K562 (cell line): ENCODE data around the gene FBN3. TPM values are rescaled to one million over a fixed set of nuclear protein-coding genes. Genes with fewer than 3 reads are reported as not detected.

Experiments
- ATAC-seq: fragments of 200-7000 bp; cut with Tn5 transposase; 3 replicates; pipeline ENCODE4 v1.9.1; 2020; ENCODE audit warnings: moderate library complexity
- BruUV-seq: library from RNA; stranded (reverse); fragments of 400-500 nt; replicated peaks from 2 replicates; lab custom pipeline; 2021; lab: Mats Ljungman, UMichigan
- CTCF ChIA-PET: fragments of 300-600 bp; formaldehyde crosslinking; extraction: SDS; loops from one replicate; lab custom pipeline; 2021; ENCODE audit warnings: low intra/inter-chr PET ratio; lab: Yijun Ruan, JAX
- POLR2A ChIA-PET: fragments of 300-600, 350-650 bp; sonication (Branson Sonifier 250); formaldehyde crosslinking; extraction: SDS; loops from one replicate; lab custom pipeline; 2021; ENCODE audit warnings: antibody characterized with exemption, inconsistent platforms; lab: Yijun Ruan, JAX
- DNase-seq, 4 experiments: peaks; one replicate each; pipeline versions ENCODE4 v3.0.0 to v3.0.0-alpha.2; 2011 to 2018; ENCODE audit warnings: low spot score in 3 of 4, mixed read lengths in 3 of 4; ENCODE audit errors: extremely low read depth in 1 of 4
- FAIRE-seq: peaks from 2 replicates; lab custom pipeline; 2011; peaks lifted over from hg19 to GRCh38; lab: Jason Lieb, UNC
- H2AFZ ChIP-seq: 2 replicates; pipeline ENCODE4 v1.6.0; 2011; ENCODE audit warnings: low read depth, low read length, control low read depth, inconsistent platforms
- H3K27ac ChIP-seq: fragments of 200-600 bp; 3 replicates; pipeline ENCODE4 v1.8.0; 2011; ENCODE audit warnings: low read depth, mild to moderate bottlenecking, control low read depth, inconsistent platforms, low read length, moderate library complexity, mixed read lengths; ENCODE audit errors: extremely low read depth
- H3K27me3 ChIP-seq, 2 experiments: fragments of 300-600 bp in 1 of 2; 2 replicates in 1 of 2; 3 replicates in 1 of 2; pipeline versions ENCODE4 v1.6.0 to v1.8.0; 2011; ENCODE audit warnings: inconsistent platforms in 2 of 2, low read length in 2 of 2, mild to moderate bottlenecking in 1 of 2, mixed read lengths in 1 of 2, moderate library complexity in 1 of 2; ENCODE audit not compliant: control insufficient read depth in 2 of 2, insufficient read depth in 2 of 2
- H3K36me3 ChIP-seq: fragments of 300-600 bp; 3 replicates; pipeline ENCODE4 v1.8.0; 2011; ENCODE audit warnings: mild to moderate bottlenecking, low read length, inconsistent platforms; ENCODE audit not compliant: control insufficient read depth, insufficient read depth
- H3K4me1 ChIP-seq, 2 experiments: fragments of 200-600 bp in 1 of 2; replicated peaks in 1 of 2; 2 replicates in 1 of 2; 3 replicates in 1 of 2; pipeline versions ENCODE4 v1.5.1 to v1.8.0; 2011; ENCODE audit warnings: inconsistent platforms in 2 of 2, low read length in 2 of 2, mild to moderate bottlenecking in 1 of 2, mixed read lengths in 1 of 2, moderate library complexity in 1 of 2; ENCODE audit not compliant: control insufficient read depth in 2 of 2, insufficient read depth in 2 of 2
- H3K4me2 ChIP-seq: 2 replicates; pipeline ENCODE4 v1.6.1; 2011; ENCODE audit warnings: low read length, control low read depth, inconsistent platforms, mixed read lengths; ENCODE audit not compliant: insufficient read depth
- H3K4me3 ChIP-seq: fragments of 200-600 bp; sonication (generic), shearing (Covaris generic); 2 replicates; pipeline ENCODE4 v1.5.1; 2016; ENCODE audit warnings: control low read depth, inconsistent platforms
- H3K79me2 ChIP-seq: fragments of 200-600 bp; 3 replicates; pipeline ENCODE4 v1.8.0; 2011; ENCODE audit warnings: low read length, inconsistent platforms; ENCODE audit not compliant: control insufficient read depth, insufficient read depth
- H3K9ac ChIP-seq, 2 experiments: 2 replicates each; pipeline versions ENCODE4 v1.6.0 to v1.6.1; 2011; ENCODE audit warnings: low read depth in 2 of 2, low read length in 2 of 2, control low read depth in 1 of 2, inconsistent platforms in 1 of 2, mild to moderate bottlenecking in 1 of 2, mixed read lengths in 1 of 2; ENCODE audit not compliant: insufficient read depth in 1 of 2
- H3K9me1 ChIP-seq: one replicate; pipeline ENCODE4 v1.6.0; 2011; ENCODE audit warnings: inconsistent platforms, mild to moderate bottlenecking, low read length, moderate library complexity; ENCODE audit not compliant: control insufficient read depth, insufficient read depth
- H3K9me3 ChIP-seq: replicated peaks from 2 replicates; pipeline ENCODE4 v1.5.1; 2011; ENCODE audit warnings: low read depth, low read length, inconsistent platforms; ENCODE audit not compliant: control insufficient read depth, insufficient read depth
- H4K20me1 ChIP-seq: replicated peaks from 2 replicates; pipeline ENCODE4 v1.6.1; 2011; ENCODE audit warnings: low read length, inconsistent platforms, mixed read lengths; ENCODE audit not compliant: control insufficient read depth, insufficient read depth
- ADNP ChIP-seq: fragments of 200-800 bp; sonication (Bioruptor generic); IDR thresholded peaks from 2 replicates; pipeline ENCODE4 v1.6.1; 2016; ENCODE audit warnings: missing genetic modification characterization, missing compliant biosample characterization
- ARID1B ChIP-seq: fragments of 450-650 bp; IDR thresholded peaks from 2 replicates; pipeline ENCODE4 v1.6.1; 2016; ENCODE audit warnings: antibody characterized with exemption, mild to moderate bottlenecking, inconsistent platforms
- BCOR ChIP-seq: fragments of 450-650 bp; IDR thresholded peaks from 2 replicates; pipeline ENCODE4 v1.6.1; 2016
- BRD9 ChIP-seq: fragments of 450-650 bp; IDR thresholded peaks from 2 replicates; pipeline ENCODE4 v1.6.1; 2018; ENCODE audit warnings: low read depth; ENCODE audit not compliant: partially characterized antibody
- CBX1 ChIP-seq: sonication (generic); IDR thresholded peaks from 2 replicates; pipeline ENCODE4 v1.6.1; 2016; ENCODE audit warnings: antibody characterized with exemption, low read depth, mild to moderate bottlenecking
- CBX3 ChIP-seq, 2 experiments: IDR thresholded peaks; 1 replicate in 1 of 2; 2 replicates in 1 of 2; pipeline ENCODE4 v1.6.1; 2012; ENCODE audit warnings: inconsistent platforms in 2 of 2, low read length in 2 of 2, borderline replicate concordance in 1 of 2, control low read depth in 1 of 2
- CHD4 ChIP-seq: fragments of 200-600 bp; sonication (generic); IDR thresholded peaks from 3 replicates; pipeline ENCODE4 v1.6.1; 2012; ENCODE audit warnings: low read depth, mild to moderate bottlenecking, mixed read lengths, low read length, inconsistent platforms; ENCODE audit not compliant: insufficient read depth, insufficient replicate concordance, poor library complexity, severe bottlenecking
- DLX4 ChIP-seq: fragments of 250-450 bp; sonication (Bioruptor Pico); IDR thresholded peaks from 2 replicates; pipeline ENCODE4 v1.6.1; 2021; ENCODE audit warnings: mild to moderate bottlenecking
- FOXJ2 ChIP-seq: fragments of 200-800 bp; sonication (Bioruptor generic); IDR thresholded peaks from 2 replicates; pipeline ENCODE4 v1.6.1; 2016; ENCODE audit warnings: missing genetic modification characterization, missing compliant biosample characterization
- HDAC2 ChIP-seq: fragments of 450-650 bp; IDR thresholded peaks from 2 replicates; pipeline ENCODE4 v1.6.1; 2016; ENCODE audit warnings: mild to moderate bottlenecking
- KDM1A ChIP-seq, 2 experiments: fragments of 450-650 bp; IDR thresholded peaks; 2 replicates each; pipeline ENCODE4 v1.6.1; 2016; ENCODE audit warnings: mild to moderate bottlenecking in 2 of 2
- POLR2AphosphoS5 ChIP-seq: IDR thresholded peaks from 2 replicates; pipeline ENCODE4 v1.6.1; 2011; ENCODE audit warnings: mild to moderate bottlenecking, low read depth, low read length, moderate library complexity; ENCODE audit not compliant: control insufficient read depth, insufficient read depth
- RBM25 ChIP-seq: fragments of 200-400 bp; formaldehyde crosslinking; IDR thresholded peaks from 2 replicates; pipeline ENCODE4 v1.6.1; 2018; ENCODE audit warnings: low read length, low read depth, moderate library complexity; ENCODE audit not compliant: severe bottlenecking
- RCOR1 ChIP-seq, 2 experiments: IDR thresholded peaks; 2 replicates each; pipeline ENCODE4 v1.6.1; 2012; ENCODE audit warnings: low read depth in 2 of 2, low read length in 2 of 2, borderline replicate concordance in 1 of 2, improper control_type of control experiment in 1 of 2
- RFX1 ChIP-seq: fragments of 450-650 bp; IDR thresholded peaks from 2 replicates; pipeline ENCODE4 v1.6.1; 2016; ENCODE audit warnings: mild to moderate bottlenecking, moderate library complexity
- SMAD2 ChIP-seq: fragments of 150-350 bp; IDR thresholded peaks from 2 replicates; pipeline ENCODE4 v1.6.1; 2014; ENCODE audit warnings: low read depth, mild to moderate bottlenecking, low read length
- SMARCA5 ChIP-seq: fragments of 450-650 bp; IDR thresholded peaks from 2 replicates; pipeline ENCODE4 v1.6.1; 2016
- SP1 ChIP-seq: sonication (generic); formaldehyde crosslinking; IDR thresholded peaks from 2 replicates; pipeline ENCODE4 v1.8.1; 2022; ENCODE audit warnings: mild to moderate bottlenecking, missing genetic modification reagents
- ZFP36 ChIP-seq: fragments of 150-350 bp; IDR thresholded peaks from 2 replicates; pipeline ENCODE4 v1.6.1; 2018; ENCODE audit warnings: low read length, low read depth; ENCODE audit not compliant: partially characterized antibody
- WGBS: fragments of 100-300 bp; shearing (Covaris generic); methylation state at CpG from one replicate; pipeline ENCODE4 v1.1.6; 2016; ENCODE audit warnings: low coverage, mixed read lengths; ENCODE audit not compliant: insufficient coverage; ENCODE audit errors: missing lambda C conversion rate; 5-methylcytosine and 5-hydroxymethylcytosine counted together
- in situ Hi-C: fragments of 300-500 bp; cut with MboI; formaldehyde crosslinking; loops from 4 replicates; pipeline ENCODE4 v1.15.0; 2018; ENCODE audit warnings: inconsistent platforms, mixed read lengths
- intact Hi-C: fragments of 100-400 bp; cut with micrococcal nuclease; formaldehyde crosslinking; loops from 2 replicates; pipeline ENCODE4 v1.14.2; 2022
- polyA plus RNA-seq, 8 experiments: library from polyadenylated mRNA; depleted of rRNA in 4 of 8; stranded (reverse) in 5 of 8; unstranded in 3 of 8; fragments of >200 nt; fragmentation: Nextera tagmentation in 2 of 8; fragmentation: Illumina TruSeq in 1 of 8; extraction: Ambion mirVana in 2 of 8; extraction: Trizol in 1 of 8; gene quantifications; 2 replicates each; pipeline versions ENCODE4 v1.2.1 to v1.2.3, GENCODE V29; 2011 to 2014; ENCODE audit warnings: inconsistent platforms in 1 of 8, missing spikeins in 1 of 8
- total RNA-seq, 7 experiments: library from RNA; depleted of rRNA in 6 of 7; stranded (reverse); fragments of >200 nt in 6 of 7; fragmentation: Illumina TruSeq in 2 of 7; extraction: Trizol in 2 of 7; gene quantifications; 2 replicates each; pipeline versions ENCODE4 v1.2.1 to v1.2.3, GENCODE V29; 2011 to 2021; ENCODE audit warnings: low replicate concordance in 1 of 7

The FBN3 gene
- total and polyA plus RNA-seq, 9 of the 15 experiments (the other 6 are each of a cell fraction or from before 2014, with no cell fraction given), result under 0.01 to 0.29 (median 0.01) TPM; not detected in 4

GRCh38 chr19:8075158-8076074 lies 74.0 kb downstream of the FBN3 start:
- 0 out of 2 replicates have a peak, but pooled peaks cover 6% of the 10 kb centered on the region for H3K9me3 ChIP-seq
- no peaks in the 10 kb centered on the region for H3K79me2 ChIP-seq
- no TSS peak for BruUV-seq
- in situ Hi-C loops, result no loop called here
- DNase-seq (no peak), FAIRE-seq (no peak), ATAC-seq (no peak)
- ChIA-PET CTCF (no interaction called here), POLR2A (no interaction called here)
- no peaks in the 10 kb centered on the region for H3K36me3 ChIP-seq
- H3K27ac ChIP-seq, result no peak overlapping the region
- H3K4me1 ChIP-seq, result peaks cover 0 to 12% of the 10 kb centered on the region in 2 experiments; a peak in 1 of 5 replicates
- no peak overlapping the region for H2AFZ ChIP-seq
- H3K4me2 ChIP-seq, result no peak overlapping the region
- H3K9ac ChIP-seq, result no peak overlapping the region
- 38% methylated on average over 13 of the region's 13 CpGs for WGBS
- H3K4me3 ChIP-seq, result no peak overlapping the region
- intact Hi-C loops, result no loop called here
- peak in 1 of 2 experiments; percentile 27; a peak in 1 of 4 replicates for TF ChIP-seq RCOR1 (IDR thresholded peaks at IDR 0.05; ENCODE audit: borderline replicate concordance in 1 of 2, low read depth in 2 of 2, low read length in 2 of 2)
- peak; percentile 65 for TF ChIP-seq RFX1
- TF ChIP-seq SP1 (CRISPR knock-in tag), result 0 out of 2 replicates have a peak, but pooled peaks have one; percentile 33
- peak in 1 of 2 experiments; percentile 76; a peak in 2 of 4 replicates for TF ChIP-seq KDM1A (IDR thresholded peaks at IDR 0.05)
- TF ChIP-seq DLX4 (CRISPR knock-in tag), result no peak
- peak; percentile 94 for TF ChIP-seq RBM25
- peak; percentile 49 for TF ChIP-seq CHD4
- TF ChIP-seq CBX1, result peak; percentile 85; the same call in 1 of the 2 replicates
- no peak for TF ChIP-seq ARID1B
- TF ChIP-seq SMARCA5, result peak; percentile 78
- TF ChIP-seq FOXJ2 (tag), result peak; percentile 89
- peak; percentile 73; the same call in 1 of the 2 replicates for TF ChIP-seq ADNP (tag)
- peak in 1 of 2 experiments; percentile 39; a peak in 1 of 3 replicates for TF ChIP-seq CBX3 (IDR thresholded peaks at IDR 0.05; ENCODE audit: borderline replicate concordance in 1 of 2, low read length in 2 of 2)
- TF ChIP-seq BCOR, result peak; percentile 97
- peak; percentile 71 for TF ChIP-seq BRD9
- TF ChIP-seq SMAD2, result no peak
- TF ChIP-seq HDAC2, result peak; percentile 67; the same call in 1 of the 2 replicates
- TF ChIP-seq POLR2AphosphoS5, result no peak
- peak; percentile 79 for TF ChIP-seq ZFP36
- H3K9me1 ChIP-seq, result no peaks in the 10 kb centered on the region
- H4K20me1 ChIP-seq, result no peaks in the 10 kb centered on the region
- no peaks in the 10 kb centered on the region for H3K27me3 ChIP-seq
